Activated naive CD4-positive, alpha-beta T cell (primary cell): ENCODE measurements around the gene NTSR1.
A peak's percentile ranks its signal among the peaks of the same experiment; 100 is the strongest.

Experiments
- DNase-seq, 4 experiments: peaks; one replicate each; lab custom pipeline; 2025; lab: John Stamatoyannopoulos, UW

NTSR1 gene

GRCh38 chr20:62709537-62709905 is 885 bp downstream of the NTSR1 start:
- no peak for DNase-seq

- DNase-seq, result no peak
Measured at GRCh38 chr20:62710221-62710885, 1.7 kb downstream of the NTSR1 start.

GRCh38 chr20:62710886-62711702 is 2.5 kb downstream of the NTSR1 start:
- DNase-seq, result peak in 1 of 4 experiments; percentile 24

DNA sequence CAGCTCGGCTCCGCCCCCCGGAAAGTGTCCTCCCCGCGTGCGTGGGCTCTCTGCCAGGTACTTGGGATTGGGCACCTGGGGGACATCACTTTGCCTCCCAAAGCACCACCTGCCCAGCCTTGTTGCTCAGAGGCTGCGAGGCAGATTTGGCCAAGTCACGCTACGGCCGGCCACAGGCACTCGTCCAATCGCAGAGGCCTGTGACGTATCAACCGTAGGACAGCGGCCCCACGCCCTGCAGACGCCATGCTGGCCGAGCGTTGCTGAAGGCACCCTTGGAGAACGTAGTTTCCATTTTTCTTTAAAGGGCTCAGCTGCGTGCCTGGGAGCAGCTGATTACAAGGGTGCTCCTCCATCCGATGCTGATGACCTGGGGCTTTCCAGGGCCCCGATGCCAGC is 3.1 kb downstream of the NTSR1 start:
- no peak for DNase-seq

DNA sequence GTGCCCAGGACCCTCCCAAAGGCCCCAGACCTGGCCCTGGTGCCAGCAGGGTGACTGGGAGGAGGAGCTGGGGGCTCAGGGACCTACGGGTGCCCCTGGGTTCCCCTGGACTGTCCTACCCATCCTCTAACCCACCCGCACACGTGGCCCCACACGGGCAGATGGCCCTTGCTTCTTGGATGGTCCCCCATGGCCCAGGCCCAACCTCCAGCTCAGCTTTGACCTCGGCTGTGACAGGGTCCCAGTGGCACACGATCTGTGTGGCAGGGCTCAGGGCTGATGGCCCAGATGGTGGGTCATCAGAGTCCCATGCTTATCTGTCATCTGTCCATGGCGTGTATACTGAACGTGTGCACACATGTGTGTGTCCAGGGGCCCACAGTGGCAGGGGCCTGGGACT is 4.0 kb downstream of the NTSR1 start:
- DNase-seq, result no peak

GRCh38 chr20:62714006-62714405 is 5.4 kb downstream of the NTSR1 start:
- no peak for DNase-seq

DNA sequence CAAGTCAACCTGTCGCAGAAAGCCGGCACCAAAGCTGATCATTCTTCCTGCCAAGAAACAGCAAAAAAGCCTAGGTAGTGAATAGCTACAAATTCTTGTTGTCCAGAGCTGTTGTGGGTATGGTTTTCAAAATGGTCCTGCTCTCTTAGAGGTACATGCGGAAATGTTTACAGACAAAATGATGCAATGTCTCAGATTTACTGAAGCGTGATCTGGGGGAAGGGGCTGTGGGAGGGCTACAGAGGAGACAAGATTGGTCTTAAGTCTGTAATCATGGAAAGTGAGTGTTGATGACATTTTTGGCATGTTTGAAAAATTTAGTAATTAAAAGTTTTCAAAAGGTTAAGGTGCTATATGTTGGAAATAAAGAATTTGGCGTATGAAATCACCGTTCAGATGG is 6.2 kb downstream of the NTSR1 start:
- no peak for DNase-seq

- DNase-seq, result no peak
Measured at GRCh38 chr20:62715201-62715600, 6.6 kb downstream of the NTSR1 start.

DNA sequence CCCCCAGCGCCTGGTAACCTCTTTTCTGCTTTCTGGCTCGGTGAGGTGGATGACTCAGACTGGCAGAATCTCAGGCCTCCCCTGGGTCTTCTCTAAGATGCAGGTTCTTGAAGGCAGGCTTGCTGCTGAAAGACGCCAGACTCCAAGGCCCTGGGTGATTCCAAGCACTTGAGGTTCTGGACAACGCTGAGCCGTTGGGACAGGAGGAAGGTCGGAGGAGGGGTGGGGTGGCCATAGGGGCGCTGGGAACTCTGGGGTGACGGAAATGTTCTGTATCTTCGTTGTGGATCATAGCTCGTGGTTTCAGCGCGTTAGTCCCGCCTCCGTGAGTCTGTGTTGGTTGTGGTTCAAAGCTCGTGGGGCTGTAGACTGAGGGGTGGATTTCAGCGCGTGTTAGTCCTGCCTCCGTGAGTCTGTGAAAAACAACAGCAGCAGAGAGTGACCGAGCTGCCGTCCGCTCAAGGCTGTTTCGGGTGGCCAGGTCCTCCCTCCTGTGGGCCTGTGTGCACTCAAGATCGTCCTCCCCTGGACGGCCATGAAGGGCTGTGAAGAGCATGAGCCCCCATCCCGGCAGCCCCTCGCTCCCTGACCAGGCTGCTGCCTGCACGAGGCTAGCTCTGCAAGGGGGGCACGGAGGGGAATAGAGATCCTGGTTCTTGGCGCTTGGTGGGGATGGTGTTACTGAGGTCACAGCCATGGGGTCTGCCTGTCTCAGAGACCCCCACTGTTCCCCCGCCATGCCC is 7.7 kb downstream of the NTSR1 start:
- peak in 1 of 4 experiments; percentile 12 for DNase-seq

- no peak for DNase-seq
Measured at GRCh38 chr20:62716941-62717310, 8.3 kb downstream of the NTSR1 start.

GRCh38 chr20:62717933-62718332 is 9.3 kb downstream of the NTSR1 start:
- no peak for DNase-seq

- no peak for DNase-seq
Measured at GRCh38 chr20:62718546-62718945, 9.9 kb downstream of the NTSR1 start.

- no peak for DNase-seq
Measured at GRCh38 chr20:62719250-62719935, 10.8 kb downstream of the NTSR1 start.

GRCh38 chr20:62721511-62722370 is 13.1 kb downstream of the NTSR1 start:
- DNase-seq, result no peak

GRCh38 chr20:62722627-62723026 is 14.0 kb downstream of the NTSR1 start:
- no peak for DNase-seq

DNA sequence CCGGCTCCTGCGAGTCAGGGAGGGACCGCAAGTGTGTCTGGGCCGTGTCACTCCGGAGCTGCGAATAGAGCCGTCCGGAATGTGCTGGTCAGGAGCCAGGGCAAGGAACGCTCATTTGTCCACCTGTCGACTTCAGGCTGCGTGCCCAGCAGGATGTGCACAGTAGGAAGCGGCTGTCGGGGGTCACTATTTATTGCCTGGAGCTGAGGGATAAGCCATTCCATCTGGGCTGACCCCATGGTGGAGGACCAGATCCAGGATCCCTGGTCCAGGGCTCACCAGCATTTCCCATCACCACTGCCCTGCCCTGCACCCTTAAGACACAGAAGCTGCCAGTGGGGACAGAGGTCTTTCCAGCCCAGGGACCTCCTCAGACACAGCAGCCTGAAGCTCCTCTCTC is 14.7 kb downstream of the NTSR1 start:
- DNase-seq, result no peak

DNA sequence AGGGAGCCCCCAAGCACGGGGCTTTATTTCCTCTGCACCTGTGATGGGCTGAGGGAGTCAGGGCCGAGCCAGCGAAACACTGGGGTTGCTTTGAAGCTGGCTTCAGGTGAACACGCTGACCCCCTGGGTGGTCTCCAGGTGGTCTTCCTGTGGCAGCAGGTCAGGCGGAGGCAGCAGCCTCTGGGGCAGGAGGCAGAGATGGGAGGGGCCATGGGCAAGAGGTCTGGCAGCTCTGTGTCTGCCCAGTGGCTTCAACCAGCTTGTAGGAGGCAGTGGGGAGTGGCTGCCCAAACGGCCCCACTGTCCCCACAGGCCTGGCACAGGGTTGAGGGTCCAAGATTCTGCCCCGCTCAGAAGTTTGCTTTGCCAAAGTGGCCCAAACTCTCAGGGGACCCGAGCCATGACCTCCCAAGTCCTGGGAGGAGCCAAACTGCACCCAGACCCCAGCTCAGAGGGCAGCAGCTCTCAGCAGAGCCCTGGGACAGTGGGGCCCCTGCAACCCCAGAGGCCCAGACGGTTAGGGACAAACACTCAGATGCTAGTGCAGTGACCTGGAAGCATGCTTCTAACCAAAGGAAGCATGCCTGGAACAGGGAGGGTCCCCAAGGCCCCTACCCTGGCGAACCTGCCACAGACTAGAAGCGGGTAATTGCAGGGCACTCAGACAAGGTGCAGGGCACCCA is 15.3 kb downstream of the NTSR1 start:
- no peak for DNase-seq

- DNase-seq, result no peak
Measured at GRCh38 chr20:62724692-62725595, 16.3 kb downstream of the NTSR1 start.

GRCh38 chr20:62725596-62726268 is 17.1 kb downstream of the NTSR1 start:
- DNase-seq, result no peak
